ENCODE data around the gene CP. TPM values are rescaled to one million over a fixed set of nuclear protein-coding genes. Genes with fewer than 3 reads are reported as not detected.

Gene CP
- total and polyA plus RNA-seq, 2 of the 13 experiments (the other 11 are each of a cell fraction or from before 2014, with no cell fraction given): 42.6 to 789 TPM

DNA sequence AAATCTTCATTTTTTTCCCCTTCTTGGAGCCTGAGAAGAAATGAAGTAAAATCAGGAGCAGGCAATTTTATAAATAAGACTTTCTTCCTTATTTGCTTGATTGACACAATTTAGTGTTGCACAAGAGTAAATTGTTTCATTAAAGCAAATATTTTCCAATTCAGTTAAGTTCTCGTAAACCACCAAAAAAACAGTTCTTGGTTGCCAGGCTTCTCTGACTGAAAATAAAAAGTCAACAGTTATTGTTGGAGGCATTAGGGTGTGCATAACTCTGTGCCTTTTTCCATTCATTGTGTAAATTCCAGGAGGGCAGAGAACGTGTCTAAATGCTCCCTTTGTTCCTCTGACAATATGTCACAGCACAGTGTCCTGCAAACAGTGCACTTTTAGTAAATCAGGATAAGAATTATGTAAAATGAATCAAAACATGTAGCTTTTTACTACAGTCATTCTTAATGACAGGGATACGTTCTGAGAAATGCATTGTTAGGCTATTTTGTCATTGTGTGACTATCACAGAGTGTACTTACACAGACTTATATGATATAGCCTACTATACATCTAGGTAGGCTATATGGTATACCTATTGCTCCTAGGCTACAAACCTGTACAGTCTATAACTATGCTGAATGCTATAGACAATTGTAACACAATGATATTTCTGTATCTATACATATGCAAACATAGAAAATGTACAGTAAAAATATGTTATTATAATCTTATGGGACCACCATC, at the start of gene CP (continued):
- TF ChIP-seq, protein P1, sequence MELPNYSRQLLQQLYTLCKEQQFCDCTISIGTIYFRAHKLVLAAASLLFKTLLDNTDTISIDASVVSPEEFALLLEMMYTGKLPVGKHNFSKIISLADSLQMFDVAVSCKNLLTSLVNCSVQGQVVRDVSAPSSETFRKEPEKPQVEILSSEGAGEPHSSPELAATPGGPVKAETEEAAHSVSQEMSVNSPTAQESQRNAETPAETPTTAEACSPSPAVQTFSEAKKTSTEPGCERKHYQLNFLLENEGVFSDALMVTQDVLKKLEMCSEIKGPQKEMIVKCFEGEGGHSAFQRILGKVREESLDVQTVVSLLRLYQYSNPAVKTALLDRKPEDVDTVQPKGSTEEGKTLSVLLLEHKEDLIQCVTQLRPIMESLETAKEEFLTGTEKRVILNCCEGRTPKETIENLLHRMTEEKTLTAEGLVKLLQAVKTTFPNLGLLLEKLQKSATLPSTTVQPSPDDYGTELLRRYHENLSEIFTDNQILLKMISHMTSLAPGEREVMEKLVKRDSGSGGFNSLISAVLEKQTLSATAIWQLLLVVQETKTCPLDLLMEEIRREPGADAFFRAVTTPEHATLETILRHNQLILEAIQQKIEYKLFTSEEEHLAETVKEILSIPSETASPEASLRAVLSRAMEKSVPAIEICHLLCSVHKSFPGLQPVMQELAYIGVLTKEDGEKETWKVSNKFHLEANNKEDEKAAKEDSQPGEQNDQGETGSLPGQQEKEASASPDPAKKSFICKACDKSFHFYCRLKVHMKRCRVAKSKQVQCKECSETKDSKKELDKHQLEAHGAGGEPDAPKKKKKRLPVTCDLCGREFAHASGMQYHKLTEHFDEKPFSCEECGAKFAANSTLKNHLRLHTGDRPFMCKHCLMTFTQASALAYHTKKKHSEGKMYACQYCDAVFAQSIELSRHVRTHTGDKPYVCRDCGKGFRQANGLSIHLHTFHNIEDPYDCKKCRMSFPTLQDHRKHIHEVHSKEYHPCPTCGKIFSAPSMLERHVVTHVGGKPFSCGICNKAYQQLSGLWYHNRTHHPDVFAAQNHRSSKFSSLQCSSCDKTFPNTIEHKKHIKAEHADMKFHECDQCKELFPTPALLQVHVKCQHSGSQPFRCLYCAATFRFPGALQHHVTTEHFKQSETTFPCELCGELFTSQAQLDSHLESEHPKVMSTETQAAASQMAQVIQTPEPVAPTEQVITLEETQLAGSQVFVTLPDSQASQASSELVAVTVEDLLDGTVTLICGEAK (IDR thresholded peaks at IDR 0.05): no peak
- TF ChIP-seq, protein P1 (CRISPR knock-in tag; IDR thresholded peaks at IDR 0.05): no peak
- TF ChIP-seq SIN3A (IDR thresholded peaks at IDR 0.05; ENCODE audit: borderline replicate concordance, low read depth, low read length): peak; percentile 47; the same call in 1 of the 2 replicates
- TF ChIP-seq ZNF776 (CRISPR knock-in tag; IDR thresholded peaks at IDR 0.05): no peak
- TF ChIP-seq EED (CRISPR knock-in tag; IDR thresholded peaks at IDR 0.05): no peak
- TF ChIP-seq, protein P2, sequence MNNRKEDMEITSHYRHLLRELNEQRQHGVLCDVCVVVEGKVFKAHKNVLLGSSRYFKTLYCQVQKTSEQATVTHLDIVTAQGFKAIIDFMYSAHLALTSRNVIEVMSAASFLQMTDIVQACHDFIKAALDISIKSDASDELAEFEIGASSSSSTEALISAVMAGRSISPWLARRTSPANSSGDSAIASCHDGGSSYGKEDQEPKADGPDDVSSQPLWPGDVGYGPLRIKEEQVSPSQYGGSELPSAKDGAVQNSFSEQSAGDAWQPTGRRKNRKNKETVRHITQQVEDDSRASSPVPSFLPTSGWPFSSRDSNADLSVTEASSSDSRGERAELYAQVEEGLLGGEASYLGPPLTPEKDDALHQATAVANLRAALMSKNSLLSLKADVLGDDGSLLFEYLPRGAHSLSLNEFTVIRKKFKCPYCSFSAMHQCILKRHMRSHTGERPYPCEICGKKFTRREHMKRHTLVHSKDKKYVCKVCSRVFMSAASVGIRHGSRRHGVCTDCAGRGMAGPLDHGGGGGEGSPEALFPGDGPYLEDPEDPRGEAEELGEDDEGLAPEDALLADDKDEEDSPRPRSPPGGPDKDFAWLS (CRISPR knock-in tag; IDR thresholded peaks at IDR 0.05; ENCODE audit: borderline replicate concordance): no peak
- TF ChIP-seq ZNF24 (IDR thresholded peaks at IDR 0.05): peak; percentile 71; the same call in 1 of the 2 replicates
- TF ChIP-seq ZMAT3 (CRISPR knock-in tag; conservative IDR thresholded peaks at IDR 0.05): no peak
- peak; percentile 78 for TF ChIP-seq HMG20A (CRISPR knock-in tag; IDR thresholded peaks at IDR 0.05; ENCODE audit: borderline replicate concordance)
- peak; percentile 58; the same call in 1 of the 2 replicates for TF ChIP-seq SP140L (CRISPR knock-in tag; IDR thresholded peaks at IDR 0.05; ENCODE audit: borderline replicate concordance)
- TF ChIP-seq, protein P3, sequence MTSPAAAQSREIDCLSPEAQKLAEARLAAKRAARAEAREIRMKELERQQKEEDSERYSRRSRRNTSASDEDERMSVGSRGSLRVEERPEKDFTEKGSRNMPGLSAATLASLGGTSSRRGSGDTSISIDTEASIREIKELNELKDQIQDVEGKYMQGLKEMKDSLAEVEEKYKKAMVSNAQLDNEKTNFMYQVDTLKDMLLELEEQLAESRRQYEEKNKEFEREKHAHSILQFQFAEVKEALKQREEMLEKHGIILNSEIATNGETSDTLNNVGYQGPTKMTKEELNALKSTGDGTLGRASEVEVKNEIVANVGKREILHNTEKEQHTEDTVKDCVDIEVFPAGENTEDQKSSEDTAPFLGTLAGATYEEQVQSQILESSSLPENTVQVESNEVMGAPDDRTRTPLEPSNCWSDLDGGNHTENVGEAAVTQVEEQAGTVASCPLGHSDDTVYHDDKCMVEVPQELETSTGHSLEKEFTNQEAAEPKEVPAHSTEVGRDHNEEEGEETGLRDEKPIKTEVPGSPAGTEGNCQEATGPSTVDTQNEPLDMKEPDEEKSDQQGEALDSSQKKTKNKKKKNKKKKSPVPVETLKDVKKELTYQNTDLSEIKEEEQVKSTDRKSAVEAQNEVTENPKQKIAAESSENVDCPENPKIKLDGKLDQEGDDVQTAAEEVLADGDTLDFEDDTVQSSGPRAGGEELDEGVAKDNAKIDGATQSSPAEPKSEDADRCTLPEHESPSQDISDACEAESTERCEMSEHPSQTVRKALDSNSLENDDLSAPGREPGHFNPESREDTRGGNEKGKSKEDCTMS (CRISPR knock-in tag; conservative IDR thresholded peaks at IDR 0.05): no peak
- no peak for TF ChIP-seq ISX (CRISPR knock-in tag; conservative IDR thresholded peaks at IDR 0.05)
- no peak for TF ChIP-seq ZNF143 (CRISPR knock-in tag; IDR thresholded peaks at IDR 0.05)
- TF ChIP-seq, protein P4, sequence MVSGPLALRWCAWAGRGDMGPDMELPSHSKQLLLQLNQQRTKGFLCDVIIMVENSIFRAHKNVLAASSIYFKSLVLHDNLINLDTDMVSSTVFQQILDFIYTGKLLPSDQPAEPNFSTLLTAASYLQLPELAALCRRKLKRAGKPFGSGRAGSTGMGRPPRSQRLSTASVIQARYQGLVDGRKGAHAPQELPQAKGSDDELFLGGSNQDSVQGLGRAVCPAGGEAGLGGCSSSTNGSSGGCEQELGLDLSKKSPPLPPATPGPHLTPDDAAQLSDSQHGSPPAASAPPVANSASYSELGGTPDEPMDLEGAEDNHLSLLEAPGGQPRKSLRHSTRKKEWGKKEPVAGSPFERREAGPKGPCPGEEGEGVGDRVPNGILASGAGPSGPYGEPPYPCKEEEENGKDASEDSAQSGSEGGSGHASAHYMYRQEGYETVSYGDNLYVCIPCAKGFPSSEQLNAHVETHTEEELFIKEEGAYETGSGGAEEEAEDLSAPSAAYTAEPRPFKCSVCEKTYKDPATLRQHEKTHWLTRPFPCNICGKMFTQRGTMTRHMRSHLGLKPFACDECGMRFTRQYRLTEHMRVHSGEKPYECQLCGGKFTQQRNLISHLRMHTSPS (CRISPR knock-in tag; IDR thresholded peaks at IDR 0.05; ENCODE audit: low read depth): no peak
- 0 out of 2 replicates have a peak, but pooled peaks have one; percentile 19 for TF ChIP-seq DMAP1 (CRISPR knock-in tag; IDR thresholded peaks at IDR 0.05)

Measured in HepG2 (cell line).